A549 (cell line): ENCODE results near the gene AXIN2.
A peak's percentile ranks its signal among the peaks of the same experiment; 100 is the strongest.

Experiments
- JUN ChIP-seq, 2 experiments: fragments of >200 bp; sonication (Bioruptor Twin); formaldehyde crosslinking; IDR thresholded peaks; 2 replicates in 1 of 2; 3 replicates in 1 of 2; pipeline ENCODE4 v1.6.1; 2016 to 2017
- TF ChIP-seq, protein P1 (sequence below): fragments of >200 bp; sonication (Bioruptor Twin); formaldehyde crosslinking; IDR thresholded peaks from 3 replicates; pipeline ENCODE4 v1.5.1; 2016

DNA sequence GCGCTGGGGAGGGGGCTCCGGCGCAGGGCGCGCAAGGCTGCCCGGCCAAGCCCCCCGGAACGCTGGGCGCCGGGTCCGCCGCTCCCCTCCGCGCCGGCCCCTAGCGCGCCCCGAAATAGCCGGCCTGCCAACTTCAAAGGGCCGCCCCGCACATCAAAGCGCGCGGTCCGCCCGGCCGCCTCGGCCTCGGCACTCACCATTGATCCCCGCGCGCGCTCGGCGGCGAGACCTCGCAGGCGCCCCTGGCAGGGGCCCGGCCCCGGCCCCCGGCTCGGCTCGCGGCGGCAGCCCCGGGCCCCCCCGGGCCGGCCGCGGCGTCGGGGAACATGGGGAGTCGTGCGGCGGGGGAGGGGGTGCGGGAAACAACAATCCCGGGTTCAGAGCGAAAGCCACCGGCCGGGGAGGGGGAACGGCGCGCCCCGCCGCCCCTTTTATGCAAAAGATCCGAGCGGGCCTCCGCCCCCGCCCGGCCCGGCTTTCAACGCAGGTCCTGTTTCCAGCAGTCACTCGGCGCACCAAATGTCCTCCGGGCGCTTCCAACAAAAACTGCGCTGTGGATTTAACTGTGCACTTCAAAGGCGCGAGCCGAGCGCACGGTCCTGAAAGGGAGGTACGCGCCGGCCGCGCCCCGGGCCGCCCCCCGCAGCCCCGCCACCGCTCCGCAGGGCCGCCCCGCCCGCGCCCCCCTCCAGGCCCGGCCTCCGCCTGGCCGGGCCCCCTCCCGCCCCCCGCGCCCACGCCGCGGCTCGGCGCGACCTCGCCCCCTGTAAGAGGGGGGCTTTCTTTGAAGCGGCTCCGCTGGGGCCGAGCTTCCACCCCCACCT lies 608 bp downstream of the AXIN2 start:
- peak in 1 of 2 experiments; percentile 57; a peak in 2 of 5 replicates for TF ChIP-seq JUN (IDR thresholded peaks at IDR 0.05)
- TF ChIP-seq, protein P1, sequence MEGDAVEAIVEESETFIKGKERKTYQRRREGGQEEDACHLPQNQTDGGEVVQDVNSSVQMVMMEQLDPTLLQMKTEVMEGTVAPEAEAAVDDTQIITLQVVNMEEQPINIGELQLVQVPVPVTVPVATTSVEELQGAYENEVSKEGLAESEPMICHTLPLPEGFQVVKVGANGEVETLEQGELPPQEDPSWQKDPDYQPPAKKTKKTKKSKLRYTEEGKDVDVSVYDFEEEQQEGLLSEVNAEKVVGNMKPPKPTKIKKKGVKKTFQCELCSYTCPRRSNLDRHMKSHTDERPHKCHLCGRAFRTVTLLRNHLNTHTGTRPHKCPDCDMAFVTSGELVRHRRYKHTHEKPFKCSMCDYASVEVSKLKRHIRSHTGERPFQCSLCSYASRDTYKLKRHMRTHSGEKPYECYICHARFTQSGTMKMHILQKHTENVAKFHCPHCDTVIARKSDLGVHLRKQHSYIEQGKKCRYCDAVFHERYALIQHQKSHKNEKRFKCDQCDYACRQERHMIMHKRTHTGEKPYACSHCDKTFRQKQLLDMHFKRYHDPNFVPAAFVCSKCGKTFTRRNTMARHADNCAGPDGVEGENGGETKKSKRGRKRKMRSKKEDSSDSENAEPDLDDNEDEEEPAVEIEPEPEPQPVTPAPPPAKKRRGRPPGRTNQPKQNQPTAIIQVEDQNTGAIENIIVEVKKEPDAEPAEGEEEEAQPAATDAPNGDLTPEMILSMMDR = no peak
